ENCODE results near the gene RAB5IF.
"Not testable (repeated sequence)": the region's sequence is repeated elsewhere in the genome, so short reads cannot be mapped to it uniquely, and the experiment has no call there.

Gene RAB5IF

GRCh38 chr20:36587388-36588070 is 18.1 kb upstream of the RAB5IF start:
- no peak for DNase-seq

- no peak for DNase-seq
These were observed 14.3 kb upstream of the RAB5IF start for GRCh38 chr20:36591281-36591680.

GRCh38 chr20:36591854-36592641 is 13.5 kb upstream of the RAB5IF start:
- no peak for DNase-seq

- no peak for DNase-seq
These were observed 12.1 kb upstream of the RAB5IF start for GRCh38 chr20:36593347-36593929.

GRCh38 chr20:36599912-36600345 is 5.7 kb upstream of the RAB5IF start:
- no peak for DNase-seq

DNA sequence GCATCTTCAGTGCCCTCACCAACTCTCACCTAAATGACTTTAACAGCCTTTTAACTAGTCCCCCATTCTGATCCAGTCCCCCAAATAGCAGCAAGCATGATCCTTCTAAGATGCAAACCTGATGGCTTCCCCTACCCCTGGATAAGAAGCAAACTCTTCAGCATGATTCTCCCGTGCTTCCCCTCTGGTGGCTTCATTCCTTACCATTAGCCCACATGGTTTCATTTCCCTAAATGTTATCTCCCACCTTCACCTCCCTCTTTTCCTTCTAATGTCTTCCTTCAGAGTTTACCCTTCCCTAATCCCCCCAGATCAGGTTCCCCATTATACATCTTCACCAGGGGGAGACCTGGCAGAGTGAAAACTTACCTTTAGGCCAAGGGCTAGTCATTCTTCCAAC is 4.0 kb upstream of the RAB5IF start:
- DNase-seq = no peak

- DNase-seq = no peak
These were observed 604 bp upstream of the RAB5IF start for GRCh38 chr20:36604952-36605398.

- DNase-seq = no peak
These were observed 833 bp downstream of the RAB5IF start for GRCh38 chr20:36606158-36607066.

DNA sequence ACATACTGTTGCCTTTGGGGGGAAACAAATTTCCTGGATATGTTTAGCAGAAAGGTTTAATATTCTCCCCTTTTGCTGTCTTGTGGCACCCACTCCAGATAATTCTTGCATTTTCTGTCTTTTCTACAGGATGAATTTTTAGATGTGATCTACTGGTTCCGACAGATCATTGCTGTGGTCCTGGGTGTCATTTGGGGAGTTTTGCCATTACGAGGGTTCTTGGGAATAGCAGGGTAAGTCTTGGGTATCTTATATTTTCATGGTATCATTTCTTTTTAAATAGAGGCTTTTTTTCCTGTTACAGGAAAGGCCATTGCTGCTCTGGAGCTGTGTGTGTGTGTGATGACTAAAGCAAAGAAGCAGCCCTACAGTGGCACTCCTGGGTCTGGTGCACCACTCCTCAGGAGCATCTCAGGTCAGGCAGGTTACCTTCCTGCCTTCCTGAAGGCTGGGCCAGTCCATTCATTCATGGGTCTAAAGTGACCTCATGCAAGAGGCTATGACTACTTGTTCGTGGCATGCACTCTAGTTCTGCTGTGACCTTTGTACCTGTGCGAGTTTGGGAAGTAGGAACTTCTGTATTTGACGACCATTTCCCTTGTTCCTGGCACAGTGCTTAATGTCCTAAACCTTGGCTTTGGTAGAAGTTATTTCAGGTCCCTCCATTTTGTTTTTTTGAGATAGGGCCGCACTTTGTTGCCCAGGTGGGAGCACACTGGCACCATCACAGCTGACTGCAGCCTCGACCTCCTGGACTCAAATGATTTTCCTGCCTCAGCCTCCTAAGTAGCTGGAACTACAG is 2.2 kb downstream of the RAB5IF start:
- DNase-seq = no peak

DNA sequence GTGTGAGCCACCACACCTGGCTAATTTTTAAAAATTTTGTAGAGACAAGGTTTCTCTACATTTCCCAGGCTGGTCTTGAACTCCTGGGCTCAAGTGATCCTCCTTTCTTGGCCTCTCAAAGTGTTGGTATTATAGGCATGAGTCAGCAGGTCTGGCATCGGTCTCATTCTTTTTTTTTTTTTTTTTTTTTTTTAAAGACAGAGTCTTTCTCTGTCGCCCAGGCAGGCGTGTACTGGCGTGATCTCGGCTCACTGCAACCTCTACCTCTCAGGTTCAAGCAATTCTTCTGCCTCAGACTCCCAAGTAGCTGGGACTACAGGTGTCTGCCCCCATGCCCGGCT is 2.8 kb downstream of the RAB5IF start:
- DNase-seq = not testable (repeated sequence)

DNA sequence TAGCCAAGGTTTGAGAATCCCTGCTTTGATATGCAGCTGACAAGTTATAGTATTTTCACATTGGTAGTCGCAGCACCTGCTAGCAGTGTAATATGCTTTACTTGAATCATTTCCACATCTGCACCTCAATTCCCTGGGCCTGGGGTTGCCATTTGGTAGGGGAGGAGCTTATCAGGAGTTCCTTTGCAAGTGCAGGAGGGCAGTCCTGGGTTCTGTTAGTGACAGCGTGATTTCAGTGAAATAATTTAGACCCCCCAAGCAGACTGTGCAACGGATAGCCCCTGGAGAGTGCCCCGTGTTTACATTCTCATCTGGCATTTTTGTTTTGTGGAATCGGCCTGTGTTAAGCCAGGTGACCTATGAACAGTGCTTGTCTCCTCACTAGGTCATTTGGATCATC is 6.0 kb downstream of the RAB5IF start:
- no peak for DNase-seq

DNA sequence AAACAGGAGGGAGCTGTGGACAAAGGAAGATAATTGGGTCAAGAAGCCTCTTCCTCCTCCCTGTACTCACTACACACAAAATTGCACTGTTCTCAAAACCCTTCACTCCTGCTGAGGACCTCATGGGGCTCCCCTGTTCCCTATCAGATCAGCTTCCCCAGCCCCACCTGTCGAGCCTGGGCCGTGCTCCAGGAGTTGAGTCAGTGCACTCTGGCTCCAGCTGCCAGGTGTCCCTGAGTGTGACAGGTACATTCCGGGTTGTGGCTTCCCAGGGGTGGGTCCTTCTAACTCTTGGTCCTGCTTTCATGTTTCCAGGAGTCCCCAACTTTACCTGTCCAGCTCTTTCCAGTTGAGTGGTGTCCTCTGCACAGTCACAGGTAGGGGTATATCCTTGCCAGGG is 8.4 kb downstream of the RAB5IF start:
- DNase-seq = no peak

DNA sequence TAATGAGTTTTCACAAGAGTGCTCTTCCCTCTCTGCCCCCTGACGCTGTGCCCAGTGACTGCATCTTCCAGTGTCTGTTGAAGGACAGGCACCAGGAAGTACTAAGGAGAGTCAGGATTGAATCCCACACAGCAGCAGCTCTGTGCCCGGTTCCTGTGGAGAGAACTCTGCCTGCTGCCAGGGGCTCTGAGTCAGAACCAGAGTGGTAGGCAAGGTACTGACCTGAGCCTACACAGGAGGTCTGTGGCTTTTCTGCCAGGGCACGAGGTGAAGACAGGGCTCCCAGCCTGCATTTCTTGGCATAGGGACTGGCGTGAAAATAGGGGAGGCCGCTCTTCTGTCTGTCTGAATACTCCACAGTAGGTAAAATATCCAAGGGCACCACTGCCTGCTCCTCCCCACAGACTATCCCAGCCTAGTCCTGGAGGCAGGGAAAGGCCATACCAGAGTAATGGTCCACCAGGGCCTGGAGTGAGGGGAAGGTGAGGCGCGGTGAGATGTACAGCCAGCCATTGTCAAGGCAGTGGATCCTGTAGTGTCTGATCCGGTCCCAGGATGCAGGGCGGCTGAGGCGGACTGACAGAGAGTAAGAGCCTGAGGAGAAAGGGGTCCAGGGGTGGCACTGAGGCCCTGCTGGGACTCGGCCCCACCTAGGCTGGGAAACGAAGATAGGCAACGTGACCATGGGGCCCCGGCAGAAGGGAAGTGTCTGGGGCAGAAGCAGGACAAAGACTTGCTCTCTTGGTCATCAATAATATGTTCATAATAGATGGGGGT is 9.4 kb downstream of the RAB5IF start:
- DNase-seq = no peak

DNA sequence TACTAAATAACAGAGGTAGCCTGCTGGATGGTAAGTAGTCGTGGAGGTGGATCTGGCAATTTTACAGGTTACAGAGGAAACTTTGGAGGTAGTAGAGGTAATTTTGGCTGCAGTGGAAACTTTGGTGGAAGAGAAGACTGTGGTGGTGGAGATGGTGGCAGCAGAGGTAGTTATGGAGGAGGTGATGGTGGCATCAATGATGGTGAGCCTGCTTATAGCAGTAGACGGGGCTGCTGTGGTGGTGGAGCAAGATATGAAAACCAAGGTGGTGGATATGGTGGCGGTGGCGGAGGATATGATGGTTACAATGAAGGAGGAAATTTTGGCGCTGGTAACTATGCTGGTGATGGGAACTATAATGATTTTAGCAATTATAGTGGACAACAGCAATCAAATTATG is 15.3 kb downstream of the RAB5IF start:
- DNase-seq = no peak

DNA sequence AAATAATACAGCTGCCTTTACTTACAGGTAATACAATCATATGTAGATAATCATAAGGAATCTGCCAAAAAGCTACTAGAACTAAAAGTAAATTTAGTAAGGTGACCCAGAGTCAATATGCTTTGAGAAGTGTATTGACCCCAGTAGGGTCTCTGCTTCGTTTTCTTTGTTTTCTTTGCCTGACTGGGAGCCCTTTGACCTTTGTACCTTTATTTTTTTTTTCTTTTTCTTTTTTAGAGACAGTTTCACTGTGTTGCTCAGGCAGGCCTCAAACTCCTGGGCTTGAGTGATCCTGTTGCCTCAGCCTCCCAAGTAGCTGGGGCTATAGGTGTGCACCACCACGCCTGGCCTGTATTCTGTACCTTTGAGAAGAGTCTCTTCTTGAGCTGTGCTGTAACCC is 17.9 kb downstream of the RAB5IF start:
- DNase-seq = no peak

GRCh38 chr20:36624068-36624943 is 18.7 kb downstream of the RAB5IF start:
- no peak for DNase-seq

GRCh38 chr20:36624944-36625324 is 19.4 kb downstream of the RAB5IF start:
- DNase-seq = no peak

DNA sequence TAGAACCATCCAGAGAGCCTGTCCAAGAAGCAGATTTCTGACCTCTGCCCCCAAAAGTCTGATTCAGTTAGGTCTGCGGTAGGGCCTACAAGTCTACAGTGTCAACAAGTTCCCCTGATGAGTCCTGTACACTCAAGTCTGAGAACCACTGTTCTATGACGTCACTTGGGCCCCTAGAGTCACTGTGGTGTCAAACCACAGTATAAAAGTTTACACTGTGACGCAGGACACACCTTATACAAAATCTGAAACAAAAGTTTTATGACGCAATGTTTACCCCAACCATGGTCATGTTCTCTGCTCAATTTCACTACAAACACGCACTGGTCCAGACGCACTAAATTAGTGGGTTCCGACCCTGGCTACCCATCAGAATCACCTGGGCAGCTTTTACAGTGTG is 22.5 kb downstream of the RAB5IF start:
- no peak for DNase-seq

DNA sequence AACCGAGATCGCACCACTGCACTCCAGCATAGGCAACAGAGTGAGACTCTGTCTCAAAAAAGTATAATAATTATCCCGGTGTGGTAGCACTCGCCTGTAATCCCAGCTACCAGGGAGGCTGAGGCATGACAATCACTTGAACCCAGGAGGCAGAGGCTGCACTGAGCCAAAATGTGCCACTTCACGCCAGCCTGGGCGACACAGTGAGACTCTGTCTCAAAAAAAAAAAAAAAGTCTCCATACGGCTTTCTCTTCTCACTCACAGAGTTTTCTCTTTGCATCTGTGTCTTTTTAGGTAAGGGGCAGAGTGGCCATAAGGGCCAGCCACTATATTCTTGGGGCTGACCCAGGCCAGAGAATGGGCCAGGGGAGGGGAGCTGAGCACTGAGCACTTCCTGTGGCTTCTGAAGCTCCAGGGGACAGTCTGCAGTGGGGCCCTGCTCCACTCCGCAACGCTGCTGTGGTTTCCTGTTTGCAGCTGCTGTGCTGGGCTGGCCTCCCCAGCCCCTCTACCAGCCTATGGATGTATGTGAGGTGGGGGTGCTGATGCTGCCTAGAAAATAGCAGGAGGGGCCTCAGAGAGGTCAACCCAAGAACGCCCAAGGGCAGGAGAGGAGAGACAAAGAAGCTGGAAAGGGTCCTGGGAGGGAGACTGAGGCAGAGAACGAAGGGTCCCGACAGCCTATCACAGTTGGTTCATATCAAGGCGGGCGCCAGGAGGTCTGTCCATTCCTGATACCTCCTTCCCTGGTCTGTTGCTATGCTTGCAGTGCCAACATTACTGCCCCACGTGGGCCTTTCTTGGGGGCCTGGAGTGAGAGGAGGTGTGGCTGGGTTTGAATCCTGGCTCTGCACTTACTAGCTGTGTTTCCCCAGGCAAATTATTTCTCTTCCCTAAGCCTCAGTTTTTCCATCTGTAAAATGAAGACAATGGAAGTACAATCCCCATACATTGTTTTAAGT is 24.4 kb downstream of the RAB5IF start:
- no peak for DNase-seq
